ENCODE data around the gene GLRX. TPM values are rescaled to one million over a fixed set of nuclear protein-coding genes. Genes with fewer than 3 reads are reported as not detected.

The GLRX gene
- total and polyA plus RNA-seq, 2 of the 13 experiments (the other 11 are each of a cell fraction or from before 2014, with no cell fraction given): 63.8 to 499 TPM

GRCh38 chr5:95803271-95804148 lies 19.0 kb downstream of the GLRX start (continued):
- 0 out of 2 replicates have a peak, but pooled peaks have one; percentile 23 for TF ChIP-seq HMGXB3 (CRISPR knock-in tag; IDR thresholded peaks at IDR 0.05; ENCODE audit: borderline replicate concordance)
- TF ChIP-seq HCFC1 (IDR thresholded peaks at IDR 0.05; ENCODE audit: low read depth, low read length): no peak
- TF ChIP-seq CSRNP1 (CRISPR knock-in tag; IDR thresholded peaks at IDR 0.05): no peak
- no peak for TF ChIP-seq JUNB (CRISPR knock-in tag; IDR thresholded peaks at IDR 0.05; ENCODE audit: borderline replicate concordance)
- TF ChIP-seq ELF3 (CRISPR knock-in tag; IDR thresholded peaks at IDR 0.05): peak; percentile 95
- no peak for TF ChIP-seq SOX13 (IDR thresholded peaks at IDR 0.05)
- peak in 1 of 2 experiments; percentile 36; a peak in 1 of 4 replicates for TF ChIP-seq SOX13 (CRISPR knock-in tag; conservative IDR thresholded peaks at IDR 0.05 in 1 of 2, IDR thresholded peaks at IDR 0.05 in 1 of 2)
- TF ChIP-seq ZNF34 (CRISPR knock-in tag; IDR thresholded peaks at IDR 0.05; ENCODE audit: borderline replicate concordance): no peak
- TF ChIP-seq PRMT3 (CRISPR knock-in tag; IDR thresholded peaks at IDR 0.05; ENCODE audit: borderline replicate concordance, low read depth): no peak
- TF ChIP-seq KDM3A (CRISPR knock-in tag; IDR thresholded peaks at IDR 0.05; ENCODE audit: low read depth): no peak
- TF ChIP-seq ASH2L (IDR thresholded peaks at IDR 0.05; ENCODE audit: insufficient read length, low read depth, low read length): peak; percentile 78
- TF ChIP-seq, protein P1, sequence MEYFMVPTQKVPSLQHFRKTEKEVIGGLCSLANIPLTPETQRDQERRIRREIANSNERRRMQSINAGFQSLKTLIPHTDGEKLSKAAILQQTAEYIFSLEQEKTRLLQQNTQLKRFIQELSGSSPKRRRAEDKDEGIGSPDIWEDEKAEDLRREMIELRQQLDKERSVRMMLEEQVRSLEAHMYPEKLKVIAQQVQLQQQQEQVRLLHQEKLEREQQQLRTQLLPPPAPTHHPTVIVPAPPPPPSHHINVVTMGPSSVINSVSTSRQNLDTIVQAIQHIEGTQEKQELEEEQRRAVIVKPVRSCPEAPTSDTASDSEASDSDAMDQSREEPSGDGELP (IDR thresholded peaks at IDR 0.05; ENCODE audit: borderline replicate concordance, low read depth): no peak
- TF ChIP-seq KDM5A (IDR thresholded peaks at IDR 0.05; ENCODE audit: borderline replicate concordance, low read length): no peak
- TF ChIP-seq, protein P2, sequence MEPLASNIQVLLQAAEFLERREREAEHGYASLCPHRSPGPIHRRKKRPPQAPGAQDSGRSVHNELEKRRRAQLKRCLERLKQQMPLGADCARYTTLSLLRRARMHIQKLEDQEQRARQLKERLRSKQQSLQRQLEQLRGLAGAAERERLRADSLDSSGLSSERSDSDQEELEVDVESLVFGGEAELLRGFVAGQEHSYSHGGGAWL (CRISPR knock-in tag; IDR thresholded peaks at IDR 0.05): no peak
- TF ChIP-seq ZNF543 (CRISPR knock-in tag; IDR thresholded peaks at IDR 0.05): no peak
- TF ChIP-seq TBL1XR1 (IDR thresholded peaks at IDR 0.05; ENCODE audit: borderline replicate concordance, low read length, partially characterized antibody): peak; percentile 21
- no peak for TF ChIP-seq ZBTB3 (CRISPR knock-in tag; IDR thresholded peaks at IDR 0.05; ENCODE audit: borderline replicate concordance, low read depth)
- no peak for TF ChIP-seq RBFOX2 (IDR thresholded peaks at IDR 0.05; ENCODE audit: low read depth, low read length)
- no peak for TF ChIP-seq HES4 (CRISPR knock-in tag; IDR thresholded peaks at IDR 0.05; ENCODE audit: borderline replicate concordance)
- TF ChIP-seq EP300 (IDR thresholded peaks at IDR 0.05; ENCODE audit: low read depth in 2 of 2, low read length in 2 of 2): peak in 1 of 2 experiments; percentile 24; a peak in 1 of 4 replicates
- no peak for TF ChIP-seq EP300 (CRISPR knock-in tag; IDR thresholded peaks at IDR 0.05; ENCODE audit: borderline replicate concordance)

Data from HepG2 (cell line).